HEK293 (cell line): ENCODE measurements around the gene PPP1R8.

Experiments
- CTCF ChIA-PET: fragments of 350-600 bp; formaldehyde crosslinking; extraction: SDS; loops from one replicate; lab custom pipeline; 2021; ENCODE audit warnings: antibody characterized with exemption; lab: Yijun Ruan, JAX
- POLR2A ChIA-PET: fragments of 300-600 bp; formaldehyde crosslinking; extraction: SDS; loops from one replicate; lab custom pipeline; 2020; ENCODE audit warnings: antibody characterized with exemption, inconsistent platforms; lab: Yijun Ruan, JAX
- H3K27ac ChIP-seq: fragments of 200-500 bp; sonication (Bioruptor generic); 2 replicates; pipeline ENCODE4 v1.5.1; 2014; ENCODE audit warnings: low read depth, low read length, control low read depth, inconsistent platforms; ENCODE audit errors: extremely low read depth
- H3K36me3 ChIP-seq, 2 experiments: fragments of 200-500 bp in 1 of 2; sonication (Bioruptor generic) in 1 of 2; 1 replicate in 1 of 2; 2 replicates in 1 of 2; pipeline ENCODE4 v1.5.1; 2014 to 2017; ENCODE audit warnings: inconsistent platforms in 2 of 2, low read length in 2 of 2; ENCODE audit not compliant: control insufficient read depth in 2 of 2, insufficient read depth in 1 of 2
- H3K4me1 ChIP-seq: fragments of 200-500 bp; sonication (Bioruptor generic); 2 replicates; pipeline ENCODE4 v1.5.1; 2014; ENCODE audit warnings: mild to moderate bottlenecking, low read length, inconsistent platforms; ENCODE audit not compliant: control insufficient read depth, insufficient read depth
- H3K4me3 ChIP-seq: 2 replicates; pipeline ENCODE4 v1.5.1; 2011; ENCODE audit warnings: low read depth, mild to moderate bottlenecking, control low read depth, low read length, moderate library complexity
- H3K9me3 ChIP-seq: fragments of 200-500 bp; sonication (Bioruptor generic); 2 replicates; pipeline ENCODE4 v1.5.1; 2014; ENCODE audit warnings: low read depth, low read length, inconsistent platforms; ENCODE audit not compliant: control insufficient read depth, insufficient read depth
- HOXA7 ChIP-seq: sonication (generic); formaldehyde crosslinking; IDR thresholded peaks from 2 replicates; pipeline ENCODE4 v1.8.1; 2022; ENCODE audit warnings: missing genetic modification reagents, borderline replicate concordance
- HOXC10 ChIP-seq: sonication (generic); formaldehyde crosslinking; IDR thresholded peaks from 2 replicates; pipeline ENCODE4 v1.8.1; 2023; ENCODE audit warnings: mild to moderate bottlenecking, missing genetic modification reagents
- KLF9 ChIP-seq: fragments of 450-650 bp; formaldehyde crosslinking; IDR thresholded peaks from 2 replicates; pipeline ENCODE4 v1.5.1; 2016; ENCODE audit warnings: missing biosample characterization, missing genetic modification characterization, low read depth
- MZF1 ChIP-seq: fragments of 450-650 bp; formaldehyde crosslinking; IDR thresholded peaks from 2 replicates; pipeline ENCODE4 v1.5.1; 2017; ENCODE audit warnings: missing biosample characterization, missing genetic modification characterization, borderline replicate concordance
- SALL2 ChIP-seq: fragments of 450-650 bp; formaldehyde crosslinking; IDR thresholded peaks from 2 replicates; pipeline ENCODE4 v1.5.0; 2017; ENCODE audit warnings: missing biosample characterization, mild to moderate bottlenecking, missing genetic modification characterization, borderline replicate concordance
- SP2 ChIP-seq: fragments of 450-650 bp; formaldehyde crosslinking; IDR thresholded peaks from 2 replicates; pipeline ENCODE4 v1.5.1; 2016; ENCODE audit warnings: missing biosample characterization, missing genetic modification characterization
- ZBTB20 ChIP-seq: fragments of 450-650 bp; formaldehyde crosslinking; IDR thresholded peaks from 2 replicates; pipeline ENCODE4 v1.5.1; 2016; ENCODE audit warnings: missing biosample characterization, missing genetic modification characterization
- ZNF10 ChIP-seq: fragments of 450-650 bp; formaldehyde crosslinking; IDR thresholded peaks from 2 replicates; pipeline ENCODE4 v1.5.1; 2017; ENCODE audit warnings: missing biosample characterization, missing genetic modification characterization
- ZNF114 ChIP-seq: fragments of 450-650 bp; formaldehyde crosslinking; IDR thresholded peaks from 2 replicates; pipeline ENCODE4 v1.5.0; 2017; ENCODE audit warnings: missing biosample characterization, missing genetic modification characterization
- ZNF133 ChIP-seq: fragments of 450-650 bp; formaldehyde crosslinking; IDR thresholded peaks from 2 replicates; pipeline ENCODE4 v1.5.1; 2016; ENCODE audit warnings: missing biosample characterization, missing genetic modification characterization
- ZNF175 ChIP-seq: fragments of 450-650 bp; formaldehyde crosslinking; IDR thresholded peaks from 2 replicates; pipeline ENCODE4 v1.5.1; 2016; ENCODE audit warnings: missing biosample characterization, missing genetic modification characterization
- ZNF202 ChIP-seq: fragments of 450-650 bp; formaldehyde crosslinking; IDR thresholded peaks from 2 replicates; pipeline ENCODE4 v1.5.1; 2016; ENCODE audit warnings: missing biosample characterization, missing genetic modification characterization, borderline replicate concordance
- ZNF398 ChIP-seq: fragments of 450-650 bp; formaldehyde crosslinking; IDR thresholded peaks from 2 replicates; pipeline ENCODE4 v1.5.1; 2017; ENCODE audit warnings: missing biosample characterization, missing genetic modification characterization
- ZNF488 ChIP-seq: fragments of 450-650 bp; formaldehyde crosslinking; IDR thresholded peaks from 2 replicates; pipeline ENCODE4 v1.5.1; 2016; ENCODE audit warnings: missing biosample characterization, missing genetic modification characterization
- ZNF513 ChIP-seq: fragments of 450-650 bp; IDR thresholded peaks from 2 replicates; pipeline ENCODE4 v1.5.1; 2018; ENCODE audit warnings: missing biosample characterization, missing genetic modification characterization
- ZNF677 ChIP-seq: fragments of 450-650 bp; IDR thresholded peaks from 2 replicates; pipeline ENCODE4 v1.5.0; 2018; ENCODE audit warnings: missing biosample characterization, mild to moderate bottlenecking, missing genetic modification characterization, moderate library complexity
- ZNF776 ChIP-seq: fragments of 450-650 bp; formaldehyde crosslinking; IDR thresholded peaks from 2 replicates; pipeline ENCODE4 v1.5.0; 2017; ENCODE audit warnings: missing biosample characterization, missing genetic modification characterization, borderline replicate concordance
- ZNF843 ChIP-seq: fragments of 450-650 bp; formaldehyde crosslinking; IDR thresholded peaks from 2 replicates; pipeline ENCODE4 v1.5.1; 2016; ENCODE audit warnings: missing biosample characterization, missing genetic modification characterization
- TF ChIP-seq, protein P1 (sequence below): fragments of 450-650 bp; formaldehyde crosslinking; IDR thresholded peaks from 2 replicates; pipeline ENCODE4 v1.5.1; 2016; ENCODE audit warnings: missing biosample characterization, missing genetic modification characterization
- TF ChIP-seq, protein P2 (sequence below): sonication (generic); formaldehyde crosslinking; IDR thresholded peaks from 2 replicates; pipeline ENCODE4 v1.8.1; 2022; ENCODE audit warnings: mild to moderate bottlenecking, moderate library complexity, missing genetic modification reagents

Gene PPP1R8

DNA sequence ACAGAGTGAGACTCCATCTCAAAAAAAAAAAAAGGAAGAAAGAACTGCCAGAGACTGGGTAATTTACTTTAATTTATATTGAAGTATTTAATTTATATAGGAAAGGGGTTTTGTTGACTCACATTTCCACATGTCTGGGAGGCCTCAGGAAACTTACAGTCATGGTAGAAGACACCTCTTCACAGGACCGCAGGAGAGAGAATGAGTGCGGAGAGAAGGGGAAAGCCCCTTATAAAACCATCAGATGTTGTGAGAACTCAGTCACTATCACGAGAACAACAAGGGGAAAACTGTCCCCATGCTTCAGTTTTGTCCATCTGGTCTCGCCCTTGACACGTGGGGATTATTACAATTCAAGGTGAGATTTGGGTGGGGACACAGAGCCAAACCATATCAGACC, 25.8 kb upstream of the PPP1R8 start:
- no peak for TF ChIP-seq ZNF202 (tag by site-specific recombination)
- TF ChIP-seq ZNF175 (tag by site-specific recombination): no peak
- TF ChIP-seq ZNF133 (tag by site-specific recombination): no peak
- no peak for TF ChIP-seq KLF9 (tag by site-specific recombination)
- no peak for TF ChIP-seq ZNF513 (tag by site-specific recombination)
- TF ChIP-seq ZNF677 (tag by site-specific recombination): no peak
- TF ChIP-seq MZF1 (tag by site-specific recombination): no peak
- TF ChIP-seq, protein P1, sequence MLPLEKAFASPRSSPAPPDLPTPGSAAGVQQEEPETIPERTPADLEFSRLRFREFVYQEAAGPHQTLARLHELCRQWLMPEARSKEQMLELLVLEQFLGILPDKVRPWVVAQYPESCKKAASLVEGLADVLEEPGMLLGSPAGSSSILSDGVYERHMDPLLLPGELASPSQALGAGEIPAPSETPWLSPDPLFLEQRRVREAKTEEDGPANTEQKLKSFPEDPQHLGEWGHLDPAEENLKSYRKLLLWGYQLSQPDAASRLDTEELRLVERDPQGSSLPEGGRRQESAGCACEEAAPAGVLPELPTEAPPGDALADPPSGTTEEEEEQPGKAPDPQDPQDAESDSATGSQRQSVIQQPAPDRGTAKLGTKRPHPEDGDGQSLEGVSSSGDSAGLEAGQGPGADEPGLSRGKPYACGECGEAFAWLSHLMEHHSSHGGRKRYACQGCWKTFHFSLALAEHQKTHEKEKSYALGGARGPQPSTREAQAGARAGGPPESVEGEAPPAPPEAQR (tag by site-specific recombination): no peak
- no peak for TF ChIP-seq ZBTB20
- TF ChIP-seq ZNF776 (tag by site-specific recombination): no peak
- no peak for TF ChIP-seq HOXA7
- TF ChIP-seq ZNF843: no peak
- TF ChIP-seq HOXC10 (CRISPR knock-in tag): no peak
- TF ChIP-seq ZNF10 (tag by site-specific recombination): no peak
- TF ChIP-seq ZNF488 (tag by site-specific recombination): no peak
- no peak for TF ChIP-seq SALL2
- no peak for TF ChIP-seq ZNF398 (tag by site-specific recombination)
- TF ChIP-seq, protein P2, sequence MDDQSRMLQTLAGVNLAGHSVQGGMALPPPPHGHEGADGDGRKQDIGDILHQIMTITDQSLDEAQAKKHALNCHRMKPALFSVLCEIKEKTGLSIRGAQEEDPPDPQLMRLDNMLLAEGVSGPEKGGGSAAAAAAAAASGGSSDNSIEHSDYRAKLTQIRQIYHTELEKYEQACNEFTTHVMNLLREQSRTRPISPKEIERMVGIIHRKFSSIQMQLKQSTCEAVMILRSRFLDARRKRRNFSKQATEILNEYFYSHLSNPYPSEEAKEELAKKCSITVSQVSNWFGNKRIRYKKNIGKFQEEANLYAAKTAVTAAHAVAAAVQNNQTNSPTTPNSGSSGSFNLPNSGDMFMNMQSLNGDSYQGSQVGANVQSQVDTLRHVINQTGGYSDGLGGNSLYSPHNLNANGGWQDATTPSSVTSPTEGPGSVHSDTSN (CRISPR knock-in tag): no peak
- Histone ChIP-seq H3K4me3 (no peak overlapping the region), H3K4me1 (no peaks in the 10 kb centered on the region), H3K27ac (no peak overlapping the region), H3K9me3 (no peaks in the 10 kb centered on the region), H3K36me3 (peaks cover 31 to 51% of the 10 kb centered on the region in 2 experiments)
- CTCF ChIA-PET: interaction anchor here (0.6 kb wide), 1 partner anchor 135 kb away, joined by 3 read pairs; no protein-coding TSS in a partner anchor
- POLR2A ChIA-PET: no interaction called here

DNA sequence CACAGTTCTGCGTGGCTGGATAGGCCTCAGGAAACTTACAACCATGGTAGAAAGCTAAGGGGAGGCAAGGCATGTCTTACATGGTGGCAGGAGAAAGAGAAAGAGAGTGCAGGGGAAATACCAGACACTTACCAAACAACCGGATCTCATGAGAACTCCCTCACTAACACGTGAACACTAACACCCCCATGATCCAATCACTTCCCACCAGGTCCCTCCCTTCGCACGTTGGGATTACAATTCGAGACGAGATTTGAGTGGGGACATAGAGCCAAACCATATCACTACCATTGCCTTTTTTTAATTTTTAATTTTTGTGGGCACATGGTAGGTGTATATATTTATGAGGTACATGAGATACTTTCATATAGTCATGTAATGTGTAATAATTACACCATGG, 23.8 kb upstream of the PPP1R8 start:
- no peak overlapping the region for H3K27ac ChIP-seq
- CTCF ChIA-PET: no interaction called here
- no peaks in the 10 kb centered on the region for H3K4me1 ChIP-seq
- no peak overlapping the region for H3K4me3 ChIP-seq
- peaks cover 19 to 39% of the 10 kb centered on the region in 2 experiments for H3K36me3 ChIP-seq
- POLR2A ChIA-PET: no interaction called here
- H3K9me3 ChIP-seq: no peaks in the 10 kb centered on the region
- TF ChIP-seq ZNF114 (tag by site-specific recombination) (no peak), SP2 (tag by site-specific recombination) (no peak)
